GM21526 (cell line): Measurements from ENCODE around the gene NALCN.

Experiments used
- ATAC-seq: cut with Tn5 transposase; IDR thresholded peaks from one replicate; pipeline ENCODE4 v1.9.1; 2021; ENCODE audit warnings: moderate library complexity; ENCODE audit not compliant: unreplicated experiment, low FRiP score

The NALCN gene

GRCh38 chr13:101053301-101054093, 362.8 kb downstream of the NALCN start:
- no peak for ATAC-seq

GRCh38 chr13:101049166-101049850, 367.0 kb downstream of the NALCN start:
- ATAC-seq, result no peak

- ATAC-seq, result no peak
Observed at GRCh38 chr13:101036546-101036945, 379.8 kb downstream of the NALCN start.

- no peak for ATAC-seq
Observed at GRCh38 chr13:101035119-101035620, 381.1 kb downstream of the NALCN start.

GRCh38 chr13:101026736-101027398, 389.4 kb downstream of the NALCN start:
- no peak for ATAC-seq

- ATAC-seq, result no peak
Observed at GRCh38 chr13:101026328-101026727, 390.0 kb downstream of the NALCN start.

- ATAC-seq, result no peak
Observed at GRCh38 chr13:101025925-101026324, 390.4 kb downstream of the NALCN start.

- no peak for ATAC-seq
Observed at GRCh38 chr13:101025519-101025918, 390.8 kb downstream of the NALCN start.

- ATAC-seq, result no peak
Observed at GRCh38 chr13:101019126-101019525, 397.2 kb downstream of the NALCN start.

- no peak for ATAC-seq
Observed at GRCh38 chr13:101018720-101019119, 397.6 kb downstream of the NALCN start.

- ATAC-seq, result no peak
Observed at GRCh38 chr13:101017123-101017872, 399.0 kb downstream of the NALCN start.

GRCh38 chr13:101016475-101016874, 399.8 kb downstream of the NALCN start:
- ATAC-seq, result no peak

GRCh38 chr13:101013245-101013644, 403.1 kb downstream of the NALCN start:
- no peak for ATAC-seq

GRCh38 chr13:101010100-101010499, 406.2 kb downstream of the NALCN start:
- no peak for ATAC-seq

GRCh38 chr13:101007245-101007644, 409.1 kb downstream of the NALCN start:
- ATAC-seq, result no peak
